DOHH2 (cell line): ENCODE measurements around the gene GLMP.

Experiments
- EZH2phosphoT487 ChIP-seq: fragments of 200-600 bp; sonication (generic); IDR thresholded peaks from 2 replicates; pipeline ENCODE4 v1.6.1; 2017; ENCODE audit warnings: borderline replicate concordance, mild to moderate bottlenecking, antibody characterized with exemption, low read length, moderate library complexity, mixed read lengths
- TF ChIP-seq, protein P1 (sequence below): fragments of 200-600 bp; sonication (generic); IDR thresholded peaks from one replicate; pipeline ENCODE4 v1.5.1; 2014; ENCODE audit warnings: antibody characterized with exemption, mild to moderate bottlenecking, low read depth, low read length; ENCODE audit not compliant: poor library complexity, severe bottlenecking

- TF ChIP-seq, protein P1, sequence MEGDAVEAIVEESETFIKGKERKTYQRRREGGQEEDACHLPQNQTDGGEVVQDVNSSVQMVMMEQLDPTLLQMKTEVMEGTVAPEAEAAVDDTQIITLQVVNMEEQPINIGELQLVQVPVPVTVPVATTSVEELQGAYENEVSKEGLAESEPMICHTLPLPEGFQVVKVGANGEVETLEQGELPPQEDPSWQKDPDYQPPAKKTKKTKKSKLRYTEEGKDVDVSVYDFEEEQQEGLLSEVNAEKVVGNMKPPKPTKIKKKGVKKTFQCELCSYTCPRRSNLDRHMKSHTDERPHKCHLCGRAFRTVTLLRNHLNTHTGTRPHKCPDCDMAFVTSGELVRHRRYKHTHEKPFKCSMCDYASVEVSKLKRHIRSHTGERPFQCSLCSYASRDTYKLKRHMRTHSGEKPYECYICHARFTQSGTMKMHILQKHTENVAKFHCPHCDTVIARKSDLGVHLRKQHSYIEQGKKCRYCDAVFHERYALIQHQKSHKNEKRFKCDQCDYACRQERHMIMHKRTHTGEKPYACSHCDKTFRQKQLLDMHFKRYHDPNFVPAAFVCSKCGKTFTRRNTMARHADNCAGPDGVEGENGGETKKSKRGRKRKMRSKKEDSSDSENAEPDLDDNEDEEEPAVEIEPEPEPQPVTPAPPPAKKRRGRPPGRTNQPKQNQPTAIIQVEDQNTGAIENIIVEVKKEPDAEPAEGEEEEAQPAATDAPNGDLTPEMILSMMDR, result no peak
- no peak for TF ChIP-seq EZH2phosphoT487
These were observed 15.5 kb upstream of the GLMP start for GRCh38 chr1:156310962-156311361.
